ENCODE results near the gene TIMM17A.
A peak's percentile ranks its signal among the peaks of the same experiment; 100 is the strongest.
"Not testable (repeated sequence)": the region's sequence is repeated elsewhere in the genome, so short reads cannot be mapped to it uniquely, and the experiment has no call there.

The TIMM17A gene

GRCh38 chr1:201955729-201956143 is 433 bp downstream of the TIMM17A start:
- Histone ChIP-seq H3K4me3 (ENCODE audit: low read depth, low read length) (peak overlapping the region; percentile 97), H2AFZ (peak overlapping the region; percentile 92), H3K79me2 (peaks cover 9% of the 10 kb centered on the region), H3K36me3 (ENCODE audit: control insufficient read depth, insufficient read depth, low read length) (no peaks in the 10 kb centered on the region), H3K27ac (peak overlapping the region; percentile 84), H3K9ac (peak overlapping the region; percentile 80), H3K9me3 (ENCODE audit: control insufficient read depth, low read length) (no peaks in the 10 kb centered on the region), H3K4me1 (no peaks in the 10 kb centered on the region), H3K27me3 (ENCODE audit: control insufficient read depth, insufficient read depth, low read length) (no peaks in the 10 kb centered on the region), H3K4me2 (ENCODE audit: low read length) (peak overlapping the region; percentile 93)
- TF ChIP-seq, protein P1, sequence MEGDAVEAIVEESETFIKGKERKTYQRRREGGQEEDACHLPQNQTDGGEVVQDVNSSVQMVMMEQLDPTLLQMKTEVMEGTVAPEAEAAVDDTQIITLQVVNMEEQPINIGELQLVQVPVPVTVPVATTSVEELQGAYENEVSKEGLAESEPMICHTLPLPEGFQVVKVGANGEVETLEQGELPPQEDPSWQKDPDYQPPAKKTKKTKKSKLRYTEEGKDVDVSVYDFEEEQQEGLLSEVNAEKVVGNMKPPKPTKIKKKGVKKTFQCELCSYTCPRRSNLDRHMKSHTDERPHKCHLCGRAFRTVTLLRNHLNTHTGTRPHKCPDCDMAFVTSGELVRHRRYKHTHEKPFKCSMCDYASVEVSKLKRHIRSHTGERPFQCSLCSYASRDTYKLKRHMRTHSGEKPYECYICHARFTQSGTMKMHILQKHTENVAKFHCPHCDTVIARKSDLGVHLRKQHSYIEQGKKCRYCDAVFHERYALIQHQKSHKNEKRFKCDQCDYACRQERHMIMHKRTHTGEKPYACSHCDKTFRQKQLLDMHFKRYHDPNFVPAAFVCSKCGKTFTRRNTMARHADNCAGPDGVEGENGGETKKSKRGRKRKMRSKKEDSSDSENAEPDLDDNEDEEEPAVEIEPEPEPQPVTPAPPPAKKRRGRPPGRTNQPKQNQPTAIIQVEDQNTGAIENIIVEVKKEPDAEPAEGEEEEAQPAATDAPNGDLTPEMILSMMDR (IDR thresholded peaks at IDR 0.05): no peak

GRCh38 chr1:201958348-201958747 is 3.0 kb downstream of the TIMM17A start:
- H3K4me2 ChIP-seq (ENCODE audit: low read length): no peak overlapping the region

DNA sequence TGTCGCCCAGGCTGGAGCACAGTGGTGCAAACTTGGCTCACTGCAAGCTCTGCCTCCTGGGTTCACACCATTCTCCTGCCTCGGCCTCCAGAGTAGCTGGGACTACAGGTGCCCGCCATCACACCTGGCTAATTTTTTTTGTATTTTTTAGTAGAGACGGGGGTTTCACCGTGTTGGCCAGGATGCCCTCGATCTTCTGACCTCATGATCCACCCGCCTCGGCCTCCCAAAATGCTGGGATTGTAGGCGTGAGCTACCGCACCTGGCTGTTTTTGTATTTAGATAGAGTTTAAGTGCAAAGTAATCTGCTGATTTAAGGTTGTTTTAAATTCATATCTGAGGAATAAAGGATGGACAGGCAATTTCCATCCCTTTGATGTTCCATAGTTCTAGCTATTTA is 7.1 kb downstream of the TIMM17A start:
- not testable (repeated sequence) for H2AFZ ChIP-seq; H3K4me3 ChIP-seq (ENCODE audit: low read depth, low read length); H3K27me3 ChIP-seq (ENCODE audit: control insufficient read depth, insufficient read depth, low read length); H3K79me2 ChIP-seq; H3K36me3 ChIP-seq (ENCODE audit: control insufficient read depth, insufficient read depth, low read length); H3K9ac ChIP-seq; H3K27ac ChIP-seq; H3K4me1 ChIP-seq; H3K4me2 ChIP-seq (ENCODE audit: low read length); H3K9me3 ChIP-seq (ENCODE audit: control insufficient read depth, low read length)

More at GRCh38 chr1:201958348-201958747, 3.0 kb downstream of the TIMM17A start:
- Histone ChIP-seq H3K9ac (no peak overlapping the region), H3K27me3 (ENCODE audit: control insufficient read depth, insufficient read depth, low read length) (no peaks in the 10 kb centered on the region), H3K9me3 (ENCODE audit: control insufficient read depth, low read length) (no peaks in the 10 kb centered on the region), H3K4me1 (no peaks in the 10 kb centered on the region), H3K36me3 (ENCODE audit: control insufficient read depth, insufficient read depth, low read length) (no peaks in the 10 kb centered on the region), H2AFZ (no peak overlapping the region), H3K4me3 (ENCODE audit: low read depth, low read length) (no peak overlapping the region), H3K79me2 (peaks cover 9% of the 10 kb centered on the region), H3K27ac (no peak overlapping the region)
- TF ChIP-seq, protein P1 (IDR thresholded peaks at IDR 0.05): no peak

- TF ChIP-seq, protein P1 (IDR thresholded peaks at IDR 0.05): no peak
- no peak overlapping the region for H3K27ac ChIP-seq
- no peaks in the 10 kb centered on the region for H3K9me3 ChIP-seq (ENCODE audit: control insufficient read depth, low read length)
- no peak overlapping the region for H2AFZ ChIP-seq
- no peak overlapping the region for H3K9ac ChIP-seq
- no peaks in the 10 kb centered on the region for H3K36me3 ChIP-seq (ENCODE audit: control insufficient read depth, insufficient read depth, low read length)
- no peak overlapping the region for H3K4me2 ChIP-seq (ENCODE audit: low read length)
- H3K27me3 ChIP-seq (ENCODE audit: control insufficient read depth, insufficient read depth, low read length): no peaks in the 10 kb centered on the region
- H3K4me1 ChIP-seq: no peaks in the 10 kb centered on the region
- no peak overlapping the region for H3K4me3 ChIP-seq (ENCODE audit: low read depth, low read length)
- no peaks in the 10 kb centered on the region for H3K79me2 ChIP-seq
Observed at GRCh38 chr1:201964261-201964660, 9.0 kb downstream of the TIMM17A start.

- H3K9me3 ChIP-seq (ENCODE audit: control insufficient read depth, low read length): no peaks in the 10 kb centered on the region
- TF ChIP-seq, protein P1 (IDR thresholded peaks at IDR 0.05): no peak
- no peaks in the 10 kb centered on the region for H3K4me1 ChIP-seq
- H3K36me3 ChIP-seq (ENCODE audit: control insufficient read depth, insufficient read depth, low read length): no peaks in the 10 kb centered on the region
- no peaks in the 10 kb centered on the region for H3K79me2 ChIP-seq
- no peak overlapping the region for H3K4me3 ChIP-seq (ENCODE audit: low read depth, low read length)
- no peak overlapping the region for H3K9ac ChIP-seq
- no peak overlapping the region for H2AFZ ChIP-seq
- H3K4me2 ChIP-seq (ENCODE audit: low read length): no peak overlapping the region
- H3K27me3 ChIP-seq (ENCODE audit: control insufficient read depth, insufficient read depth, low read length): no peaks in the 10 kb centered on the region
- H3K27ac ChIP-seq: no peak overlapping the region
Observed at GRCh38 chr1:201966171-201966570, 10.9 kb downstream of the TIMM17A start.
